Measurements from ENCODE around the gene SND1. TPM values are rescaled to one million over a fixed set of nuclear protein-coding genes. Genes with fewer than 3 reads are reported as not detected.

Gene SND1
- total and polyA plus RNA-seq, 2 donors (not counting 1 experiment from before 2014, with no cell fraction given), result 137 to 174 TPM

- Histone ChIP-seq H3K9me3 (ENCODE audit: control insufficient read depth, insufficient read depth, low read depth, low read length) (no peaks in the 10 kb centered on the region), H4K20me1 (ENCODE audit: control insufficient read depth, extremely low read depth, insufficient read depth, low read length) (no peaks in the 10 kb centered on the region), H3K9ac (ENCODE audit: insufficient read depth, low read length) (no peak overlapping the region), H3K4me3 (replicated peaks in 1 of 4; ENCODE audit: control extremely low read depth in 1 of 4, insufficient read depth in 1 of 4, low read depth in 3 of 4, low read length in 4 of 4) (no peak overlapping the region), H3K4me1 (ENCODE audit: control insufficient read depth, extremely low read depth, insufficient read depth, low read length) (no peaks in the 10 kb centered on the region), H3K4me2 (ENCODE audit: extremely low read depth, insufficient read depth, low read length) (no peak overlapping the region), H3K27me3 (ENCODE audit: control insufficient read depth, insufficient read depth, low read length) (peaks cover 20% of the 10 kb centered on the region), H3K27ac (ENCODE audit: insufficient read depth, low read length) (no peak overlapping the region), H3K79me2 (ENCODE audit: control insufficient read depth, insufficient read depth, low read length) (no peaks in the 10 kb centered on the region), H2AFZ (ENCODE audit: low read length) (no peak overlapping the region), H3K36me3 (ENCODE audit: control insufficient read depth, insufficient read depth, low read length) (no peaks in the 10 kb centered on the region)
- no peak for TF ChIP-seq CTCF (conservative IDR thresholded peaks at IDR 0.05 in 1 of 2, IDR thresholded peaks at IDR 0.05 in 1 of 2; ENCODE audit: low read depth in 1 of 2, low read length in 2 of 2)
- TF ChIP-seq EZH2 (IDR thresholded peaks at IDR 0.05; ENCODE audit: low read length, missing control alignments), result no peak
- DNase-seq (ENCODE audit: low read depth in 2 of 2), result no peak
Measured at GRCh38 chr7:128119036-128119435, 467.0 kb downstream of the SND1 start.

GRCh38 chr7:128120116-128120515 is 468.1 kb downstream of the SND1 start:
- H3K4me3 ChIP-seq (replicated peaks in 1 of 4; ENCODE audit: control extremely low read depth in 1 of 4, insufficient read depth in 1 of 4, low read depth in 3 of 4, low read length in 4 of 4), result no peak overlapping the region
- no peaks in the 10 kb centered on the region for H4K20me1 ChIP-seq (ENCODE audit: control insufficient read depth, extremely low read depth, insufficient read depth, low read length)
- H3K4me1 ChIP-seq (ENCODE audit: control insufficient read depth, extremely low read depth, insufficient read depth, low read length), result no peaks in the 10 kb centered on the region
- H3K36me3 ChIP-seq (ENCODE audit: control insufficient read depth, insufficient read depth, low read length), result no peaks in the 10 kb centered on the region
- H3K79me2 ChIP-seq (ENCODE audit: control insufficient read depth, insufficient read depth, low read length), result no peaks in the 10 kb centered on the region
- no peak overlapping the region for H2AFZ ChIP-seq (ENCODE audit: low read length)
- no peak overlapping the region for H3K4me2 ChIP-seq (ENCODE audit: extremely low read depth, insufficient read depth, low read length)
- H3K9me3 ChIP-seq (ENCODE audit: control insufficient read depth, insufficient read depth, low read depth, low read length), result no peaks in the 10 kb centered on the region
- TF ChIP-seq EZH2 (IDR thresholded peaks at IDR 0.05; ENCODE audit: low read length, missing control alignments), result no peak
- TF ChIP-seq CTCF (conservative IDR thresholded peaks at IDR 0.05 in 1 of 2, IDR thresholded peaks at IDR 0.05 in 1 of 2; ENCODE audit: low read depth in 1 of 2, low read length in 2 of 2), result no peak
- H3K27ac ChIP-seq (ENCODE audit: insufficient read depth, low read length), result no peak overlapping the region
- H3K9ac ChIP-seq (ENCODE audit: insufficient read depth, low read length), result no peak overlapping the region
- DNase-seq (ENCODE audit: low read depth in 2 of 2), result no peak
- H3K27me3 ChIP-seq (ENCODE audit: control insufficient read depth, insufficient read depth, low read length), result peaks cover 21% of the 10 kb centered on the region

- Histone ChIP-seq H3K9me3 (ENCODE audit: control insufficient read depth, insufficient read depth, low read depth, low read length) (no peaks in the 10 kb centered on the region), H3K4me1 (ENCODE audit: control insufficient read depth, extremely low read depth, insufficient read depth, low read length) (no peaks in the 10 kb centered on the region), H3K79me2 (ENCODE audit: control insufficient read depth, insufficient read depth, low read length) (no peaks in the 10 kb centered on the region), H3K4me2 (ENCODE audit: extremely low read depth, insufficient read depth, low read length) (no peak overlapping the region), H3K9ac (ENCODE audit: insufficient read depth, low read length) (no peak overlapping the region), H2AFZ (ENCODE audit: low read length) (no peak overlapping the region), H4K20me1 (ENCODE audit: control insufficient read depth, extremely low read depth, insufficient read depth, low read length) (no peaks in the 10 kb centered on the region), H3K4me3 (replicated peaks in 1 of 4; ENCODE audit: control extremely low read depth in 1 of 4, insufficient read depth in 1 of 4, low read depth in 3 of 4, low read length in 4 of 4) (no peak overlapping the region), H3K27me3 (ENCODE audit: control insufficient read depth, insufficient read depth, low read length) (peaks cover 21% of the 10 kb centered on the region), H3K36me3 (ENCODE audit: control insufficient read depth, insufficient read depth, low read length) (no peaks in the 10 kb centered on the region), H3K27ac (ENCODE audit: insufficient read depth, low read length) (no peak overlapping the region)
- TF ChIP-seq CTCF (conservative IDR thresholded peaks at IDR 0.05 in 1 of 2, IDR thresholded peaks at IDR 0.05 in 1 of 2; ENCODE audit: low read depth in 1 of 2, low read length in 2 of 2) (no peak), EZH2 (IDR thresholded peaks at IDR 0.05; ENCODE audit: low read length, missing control alignments) (no peak)
- no peak for DNase-seq (ENCODE audit: low read depth in 2 of 2)
Measured at GRCh38 chr7:128120976-128121490, 469.0 kb downstream of the SND1 start.
